Left colon (tissue), 2 donors: ENCODE data around the gene ZNF675. TPM values are rescaled to one million over a fixed set of nuclear protein-coding genes. Genes with fewer than 3 reads are reported as not detected.

Experiments used
- total RNA-seq, 2 donors: library from RNA; stranded (reverse); fragmentation: NEBNext Ultra II Directional; extraction: Animal tissue kit (Norgen Biotek cat#: 25700); gene quantifications; one replicate each; pipeline ENCODE4 v1.2.1, GENCODE V29; 2021
- donor health status: DM: no; HTN: no; CAD: no.
- donor health status: DM: yes; HTN: yes; CAD: no.

Gene ZNF675
- total RNA-seq, 2 donors from 2014 or later = 15.6 to 16.2 TPM

Other genes with a start within 250 kb of the ZNF675 start
- 1 to 10 TPM; 3.1 TPM for gene ZNF681, start 71.7 kb upstream of the ZNF675 start, total RNA-seq
- gene ZNF726, start 227.7 kb upstream of the ZNF675 start, total RNA-seq = 1 to 10 TPM; 1.5 to 2.2 TPM